HG02610 (cell line): Measurements from ENCODE around the gene NEBL.

Source experiments
- ATAC-seq: cut with Tn5 transposase; IDR thresholded peaks from one replicate; pipeline ENCODE4 v1.9.1; 2021; ENCODE audit warnings: mild to moderate bottlenecking, moderate library complexity; ENCODE audit not compliant: unreplicated experiment

NEBL gene

GRCh38 chr10:20908391-20908790 is 11.3 kb upstream of the NEBL start:
- no peak for ATAC-seq

DNA sequence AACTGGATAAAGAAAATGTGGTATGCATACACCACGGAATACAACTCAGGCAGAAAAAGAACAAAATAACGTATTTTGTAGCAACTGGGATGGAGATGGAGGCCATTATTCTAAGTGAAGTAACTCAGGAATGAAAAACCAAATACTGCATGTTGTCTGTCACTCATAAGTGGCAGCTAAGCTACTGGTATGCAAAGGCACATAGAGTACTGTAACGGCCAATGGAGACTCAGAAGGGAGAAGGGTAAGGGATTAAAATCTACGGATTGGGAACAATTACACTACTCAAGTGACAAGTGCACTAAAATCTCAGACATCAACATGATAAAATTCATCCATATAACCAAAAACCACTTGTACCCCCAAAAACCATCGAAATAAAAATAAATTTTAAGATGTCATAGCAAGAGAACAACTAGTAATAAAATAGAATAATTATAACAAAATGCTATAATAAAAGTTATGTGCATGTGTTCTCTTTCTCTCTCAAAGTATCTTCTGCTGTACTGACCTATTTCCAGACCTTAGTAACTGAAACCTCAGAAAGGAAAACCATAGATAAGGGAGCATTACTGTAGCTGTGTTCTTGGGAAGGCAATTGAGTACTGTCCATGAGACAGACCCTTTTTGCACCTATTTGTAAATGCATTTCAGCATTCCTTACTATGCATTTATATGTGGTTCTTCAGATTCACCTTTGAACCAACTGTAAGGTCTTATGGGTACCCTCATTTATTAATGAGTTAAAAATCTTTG is 6.7 kb upstream of the NEBL start:
- no peak for ATAC-seq

GRCh38 chr10:20901110-20901509 is 4.0 kb upstream of the NEBL start:
- ATAC-seq, result no peak

GRCh38 chr10:20898866-20899535 is 1.9 kb upstream of the NEBL start:
- no peak for ATAC-seq

DNA sequence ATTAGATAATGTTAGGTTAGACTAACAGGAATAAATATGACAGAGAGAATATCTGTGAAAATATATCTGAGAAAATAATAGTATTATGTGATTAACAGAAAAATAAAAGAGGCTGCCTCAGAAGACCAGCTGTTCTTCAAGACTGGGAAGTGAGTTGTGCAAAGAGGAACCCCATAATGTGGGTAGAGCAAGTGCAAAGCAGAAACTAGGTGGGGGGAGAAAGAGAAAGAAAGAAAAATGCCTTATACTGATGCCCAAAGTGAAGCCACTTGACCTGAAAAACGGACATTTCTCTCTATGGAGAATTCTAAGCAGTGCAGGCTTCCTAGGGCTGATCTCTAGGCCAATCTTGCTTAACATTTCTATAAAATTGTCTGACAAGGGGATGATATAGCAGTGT is 3.8 kb downstream of the NEBL start:
- ATAC-seq, result no peak

DNA sequence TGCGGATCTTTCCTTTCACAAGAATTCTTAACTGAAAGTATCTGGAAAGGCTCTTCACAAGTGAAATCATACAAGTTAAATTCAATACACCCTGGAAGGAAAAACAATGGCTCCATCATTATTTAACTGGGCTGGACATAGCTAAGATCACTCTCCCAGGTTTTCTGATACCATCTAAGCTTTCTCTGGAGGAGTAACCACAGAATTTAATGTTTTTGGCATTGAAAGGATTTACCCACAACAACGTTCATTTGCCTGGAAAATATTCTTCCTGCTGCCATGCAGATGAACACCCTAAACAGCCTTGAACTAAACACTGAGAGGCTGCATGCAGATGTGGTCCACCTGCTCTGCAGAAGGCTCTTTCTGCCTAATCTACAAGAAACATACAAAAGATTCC is 4.3 kb downstream of the NEBL start:
- ATAC-seq, result no peak

- ATAC-seq, result no peak
Observed at GRCh38 chr10:20892011-20892585, 5.0 kb downstream of the NEBL start.

GRCh38 chr10:20891338-20891714 is 5.8 kb downstream of the NEBL start:
- ATAC-seq, result no peak

DNA sequence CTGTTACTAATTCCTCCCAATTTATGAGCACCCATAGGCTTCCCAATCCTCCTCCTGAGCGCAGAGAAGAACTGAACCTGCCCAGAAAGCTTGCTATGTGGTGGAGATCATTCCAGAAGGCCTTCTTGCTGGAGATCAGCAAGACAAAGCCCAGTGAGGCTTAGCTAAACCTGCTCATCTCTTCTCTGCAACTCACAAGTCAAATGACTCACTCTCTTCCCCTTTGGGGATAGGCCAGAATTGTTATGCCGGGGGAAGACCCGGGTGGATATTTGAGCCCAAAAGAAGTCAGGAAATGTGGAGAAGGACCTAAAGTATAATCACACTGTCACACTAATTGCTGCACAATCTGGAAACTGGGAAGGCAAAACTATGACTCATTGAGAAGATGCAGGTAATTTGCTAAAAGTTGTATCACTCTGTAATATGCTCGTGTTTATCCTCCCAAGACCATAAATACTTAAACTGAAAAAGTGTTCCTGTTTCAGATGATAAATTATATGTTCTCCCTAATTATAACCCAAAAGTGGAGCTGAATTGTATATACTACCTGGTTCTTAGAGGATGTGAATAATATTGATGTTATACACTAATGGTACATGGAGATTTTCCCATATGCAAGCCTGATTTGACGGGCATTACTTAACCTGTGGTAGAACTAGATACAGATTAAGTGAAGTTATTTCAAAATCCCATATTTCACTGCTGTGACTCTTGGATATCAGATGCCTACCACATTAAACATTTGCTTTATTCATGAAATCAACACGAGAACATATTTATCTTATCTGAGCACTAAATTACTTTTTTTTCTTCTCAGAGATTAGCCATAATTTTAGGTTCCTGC is 6.4 kb downstream of the NEBL start:
- no peak for ATAC-seq

- no peak for ATAC-seq
Observed at GRCh38 chr10:20890009-20890408, 7.1 kb downstream of the NEBL start.

DNA sequence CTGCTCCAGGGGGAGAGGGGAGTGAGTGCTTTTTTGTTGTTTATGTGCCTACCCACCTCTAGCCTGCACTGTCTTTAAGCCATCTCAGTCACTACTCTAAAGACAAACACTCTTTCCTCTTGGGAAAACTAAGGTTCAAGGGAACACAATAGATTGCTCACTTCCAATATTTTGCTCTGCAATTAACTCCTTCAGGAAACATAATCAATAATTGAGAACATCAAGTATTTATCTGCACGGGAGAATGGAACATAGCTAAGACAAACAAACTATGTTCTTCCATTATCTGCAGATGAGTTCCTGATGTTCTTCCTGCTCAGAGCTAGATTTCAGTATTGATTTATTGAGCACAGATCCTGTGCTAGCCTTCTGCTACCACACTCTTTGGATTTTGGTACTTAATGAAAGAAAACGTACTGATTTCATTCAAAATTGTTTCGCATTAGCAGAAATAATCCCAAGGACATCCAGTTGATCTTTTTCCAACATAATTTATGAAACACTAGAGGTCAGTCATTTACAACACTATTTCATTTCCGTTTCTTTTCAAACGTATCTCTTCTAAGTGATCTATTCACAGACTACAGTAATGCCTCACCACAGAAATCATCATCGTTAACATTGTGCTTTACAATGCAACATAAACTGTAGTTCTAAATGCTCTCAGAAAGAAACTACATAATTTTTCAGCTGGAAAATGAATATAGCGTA is 8.3 kb downstream of the NEBL start:
- ATAC-seq, result no peak

- no peak for ATAC-seq
Observed at GRCh38 chr10:20887706-20888555, 9.2 kb downstream of the NEBL start.

DNA sequence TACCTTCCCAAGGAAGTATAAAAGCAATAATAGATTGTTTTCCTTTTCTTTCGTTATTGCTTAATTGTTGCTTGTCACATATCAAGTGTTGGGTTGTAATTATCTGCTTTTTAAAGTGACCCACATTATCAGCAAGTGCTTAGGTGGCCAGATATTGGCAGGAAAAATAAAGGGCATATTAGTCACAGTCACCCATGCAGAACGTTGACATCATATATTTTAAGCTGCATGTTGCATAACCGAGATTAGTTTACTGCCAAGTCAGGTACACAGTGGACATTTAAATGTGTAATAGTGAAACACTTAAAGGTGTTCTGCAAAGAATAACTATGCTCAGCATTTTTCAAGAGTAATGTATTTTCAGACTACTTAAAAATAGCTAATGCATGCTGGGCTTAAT is 11.4 kb downstream of the NEBL start:
- no peak for ATAC-seq

DNA sequence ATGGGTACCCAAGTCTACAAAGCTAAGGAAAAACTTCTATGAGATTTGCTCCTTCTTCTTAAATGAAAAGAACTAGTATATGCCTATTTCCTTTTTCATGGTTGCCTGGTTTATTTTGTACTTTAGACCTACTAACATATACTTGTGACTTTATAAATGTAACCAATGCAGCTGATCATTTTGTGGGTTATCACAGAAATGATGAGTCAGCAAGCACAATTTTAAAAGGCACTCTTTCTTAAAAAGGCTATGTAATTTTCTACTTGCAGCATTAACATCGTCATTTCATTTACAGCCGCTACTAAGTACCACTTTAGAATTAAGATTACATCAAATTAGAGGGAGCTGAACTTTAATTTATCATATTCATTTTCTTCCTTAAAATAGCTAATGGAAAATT is 13.6 kb downstream of the NEBL start:
- no peak for ATAC-seq

DNA sequence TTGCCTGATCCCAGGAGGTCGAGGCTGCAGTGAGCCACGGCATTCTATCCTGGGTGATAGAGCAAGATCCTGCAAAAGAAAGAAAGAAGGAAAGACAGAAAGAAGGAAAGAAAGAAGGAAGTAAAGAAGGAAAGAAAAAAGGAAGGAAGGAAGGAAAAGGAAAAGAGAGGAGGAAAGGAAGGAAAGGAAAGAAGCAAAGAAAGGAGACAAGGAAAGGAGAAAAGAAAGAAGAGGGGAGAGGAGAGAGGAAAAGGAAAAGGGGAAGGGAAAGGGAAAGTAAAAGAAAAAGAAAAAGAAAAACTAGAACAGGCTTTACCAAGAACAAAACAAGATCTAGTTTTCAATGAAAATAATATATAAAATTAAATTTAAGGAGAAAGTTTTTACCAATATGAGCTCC is 15.0 kb downstream of the NEBL start:
- ATAC-seq, result no peak

DNA sequence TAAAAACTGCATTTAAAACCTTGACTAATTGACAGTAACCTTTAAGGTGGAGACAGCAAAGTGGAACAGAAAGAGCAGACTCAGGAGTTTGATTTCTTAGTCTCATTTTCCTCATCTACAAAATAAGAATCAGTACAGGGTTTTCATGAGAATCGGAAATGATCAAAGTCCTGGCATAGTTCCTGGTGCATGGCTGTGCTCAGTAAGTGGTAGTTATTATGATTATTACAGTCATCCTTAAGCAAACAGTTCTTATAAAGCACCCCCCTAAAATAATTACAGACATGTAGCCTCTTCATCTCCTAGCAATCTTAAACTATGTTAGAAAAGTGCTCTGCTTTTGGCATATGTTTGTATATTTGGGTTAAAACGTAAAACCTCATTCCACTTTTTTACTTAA is 18.0 kb downstream of the NEBL start:
- ATAC-seq, result no peak

GRCh38 chr10:20877986-20878983 is 18.8 kb downstream of the NEBL start:
- ATAC-seq, result no peak

DNA sequence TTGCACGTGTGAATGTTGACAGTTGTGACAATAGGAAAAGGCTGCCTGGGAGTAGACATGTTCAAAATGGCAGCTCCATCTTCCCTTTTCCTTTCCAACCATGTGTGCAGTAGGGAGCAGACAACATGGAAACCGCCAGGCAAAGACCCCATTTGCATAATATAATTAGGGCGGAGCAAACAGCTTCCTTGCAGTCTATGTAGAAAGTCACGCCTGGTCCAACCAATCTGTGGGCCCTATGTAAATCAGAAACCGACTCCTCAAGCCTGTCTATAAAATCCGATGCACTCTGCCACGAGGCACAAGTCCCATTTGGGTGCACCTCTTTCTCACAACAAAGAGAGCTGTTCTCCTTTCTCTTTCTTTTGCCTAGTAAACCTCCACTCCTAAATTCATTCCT is 19.6 kb downstream of the NEBL start:
- ATAC-seq, result no peak

DNA sequence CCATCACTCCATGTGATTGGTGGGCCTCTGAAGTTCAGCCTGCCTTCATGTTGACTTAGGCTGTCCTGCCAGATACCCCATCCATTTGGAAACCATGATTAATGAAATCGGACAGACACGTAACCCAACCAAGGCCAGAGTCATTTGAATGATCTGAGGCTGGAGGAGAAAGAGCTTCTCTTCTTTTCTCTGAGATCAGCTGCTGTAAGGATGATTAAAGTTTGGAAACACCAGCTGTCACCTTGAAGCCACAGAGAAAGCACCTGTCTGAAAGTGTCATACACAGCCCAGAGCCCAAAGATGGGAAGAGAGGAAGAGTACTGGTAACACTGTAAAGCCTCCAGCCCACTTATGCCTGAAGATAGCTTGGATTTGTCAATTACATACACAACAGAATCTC is 22.9 kb downstream of the NEBL start:
- no peak for ATAC-seq
